Measurements from ENCODE around the gene QSOX2.

QSOX2 gene

DNA sequence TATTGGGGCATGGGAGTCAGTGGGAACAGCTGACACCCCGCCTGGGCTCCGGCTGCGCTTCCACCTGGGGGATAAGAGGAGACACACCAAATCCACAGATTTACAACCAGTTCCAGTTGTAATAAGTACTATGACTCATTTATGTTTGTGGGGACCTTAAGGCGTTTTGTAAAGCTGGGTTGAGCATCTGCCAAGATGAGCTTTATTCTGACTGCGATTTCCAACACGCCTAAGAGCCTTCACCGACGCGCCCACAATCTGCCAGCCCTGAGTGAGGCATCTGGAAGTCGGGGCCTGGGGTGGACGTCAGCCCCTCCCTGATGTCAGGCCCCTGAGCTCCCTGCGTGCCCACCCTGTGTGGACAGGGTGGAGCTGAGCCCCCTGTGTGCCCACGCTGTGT, 26.3 kb downstream of the QSOX2 start:
- no peak for DNase-seq

DNA sequence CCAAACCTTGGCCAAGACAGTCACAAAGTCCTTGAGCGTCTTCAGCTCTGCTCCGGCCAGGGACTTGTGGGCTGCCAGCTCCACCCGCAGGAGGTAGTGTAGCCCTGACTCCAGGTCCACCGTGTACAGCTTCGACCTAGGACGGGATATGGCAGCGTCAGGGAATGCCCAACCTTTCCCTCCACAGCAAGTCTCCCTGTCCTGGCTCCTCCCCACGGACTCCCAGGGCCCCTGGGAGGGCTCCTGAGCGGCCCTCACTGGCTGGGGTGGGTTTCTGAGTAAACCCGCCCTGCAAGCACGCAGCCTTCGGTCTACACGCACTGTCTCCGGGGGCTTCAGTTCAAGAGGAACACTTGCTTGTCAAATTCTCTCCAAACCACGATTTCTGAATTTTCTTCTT, 26.9 kb downstream of the QSOX2 start:
- no peak for DNase-seq

DNA sequence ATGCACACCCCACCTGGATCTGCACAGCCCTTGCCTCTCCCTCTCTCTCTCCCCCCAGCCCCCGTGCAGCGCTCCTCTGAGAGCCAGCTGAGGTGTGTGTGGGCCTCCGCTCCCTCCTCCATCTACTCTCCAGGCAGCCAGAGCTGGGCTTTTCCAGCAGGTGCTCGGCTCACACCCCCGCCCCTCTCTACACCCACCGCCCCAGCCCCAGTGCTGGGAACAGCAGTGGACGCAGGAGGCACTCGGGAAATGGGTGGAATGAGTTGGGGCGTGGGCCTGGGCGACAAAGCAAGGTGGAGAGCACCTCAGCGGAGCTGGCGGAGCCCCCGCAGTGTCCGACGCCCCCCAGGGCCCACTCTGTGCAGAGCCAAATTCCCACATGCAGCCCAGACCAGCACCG, 27.3 kb downstream of the QSOX2 start:
- no peak for DNase-seq

DNA sequence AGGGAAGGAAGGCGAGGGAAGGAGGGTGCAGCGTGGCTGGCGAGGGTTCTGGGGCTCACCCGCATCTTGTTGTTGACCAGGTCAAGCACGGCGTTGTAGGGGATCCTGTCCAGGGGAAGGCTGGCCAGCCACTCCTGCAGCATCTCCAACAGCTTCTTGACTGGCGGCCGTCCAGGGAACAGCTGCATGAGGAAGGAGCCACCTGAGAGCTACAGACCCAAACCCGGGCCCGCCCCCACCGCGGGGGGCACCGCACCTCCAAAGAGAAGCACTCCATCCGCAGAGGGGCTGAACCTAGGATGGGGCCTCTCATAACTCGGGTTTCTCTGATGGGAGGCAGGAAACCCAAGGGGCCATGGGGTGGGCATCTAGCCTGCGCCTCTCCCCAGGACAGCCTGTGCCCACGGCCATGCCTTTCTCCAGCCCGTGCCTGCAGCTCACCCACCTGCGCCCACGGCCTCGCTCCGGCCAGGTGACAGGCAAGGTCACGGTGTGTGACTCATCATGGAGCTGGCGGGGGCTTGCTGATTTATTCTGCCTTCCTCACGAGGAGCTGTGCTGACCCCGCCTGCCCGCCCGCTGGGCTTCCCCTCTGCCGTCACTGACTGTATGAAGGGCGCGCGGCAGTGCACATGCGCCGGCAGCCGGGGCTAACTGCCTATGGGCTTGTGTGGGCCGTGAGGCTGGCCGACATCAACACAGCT, 28.9 kb downstream of the QSOX2 start:
- no peak for DNase-seq

DNA sequence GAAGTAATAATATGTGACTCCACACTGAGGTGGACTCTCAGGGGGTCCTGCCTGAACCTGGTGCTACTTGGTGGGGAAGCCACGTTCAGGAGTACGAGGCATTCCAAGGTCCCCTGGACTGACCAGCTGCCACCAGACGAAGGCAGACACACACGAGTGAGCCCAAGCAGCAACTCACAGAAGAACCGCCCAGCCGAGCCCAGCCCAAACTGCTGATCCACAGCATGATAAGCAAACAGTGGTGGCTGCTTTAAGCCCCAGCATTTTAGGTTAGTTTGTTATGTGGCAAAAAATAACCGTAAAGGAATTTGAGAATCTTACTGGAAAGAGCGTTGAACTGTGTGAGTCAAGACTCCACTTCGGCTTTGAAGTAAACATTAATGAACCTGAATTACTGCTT, 31.9 kb downstream of the QSOX2 start:
- no peak for DNase-seq

DNA sequence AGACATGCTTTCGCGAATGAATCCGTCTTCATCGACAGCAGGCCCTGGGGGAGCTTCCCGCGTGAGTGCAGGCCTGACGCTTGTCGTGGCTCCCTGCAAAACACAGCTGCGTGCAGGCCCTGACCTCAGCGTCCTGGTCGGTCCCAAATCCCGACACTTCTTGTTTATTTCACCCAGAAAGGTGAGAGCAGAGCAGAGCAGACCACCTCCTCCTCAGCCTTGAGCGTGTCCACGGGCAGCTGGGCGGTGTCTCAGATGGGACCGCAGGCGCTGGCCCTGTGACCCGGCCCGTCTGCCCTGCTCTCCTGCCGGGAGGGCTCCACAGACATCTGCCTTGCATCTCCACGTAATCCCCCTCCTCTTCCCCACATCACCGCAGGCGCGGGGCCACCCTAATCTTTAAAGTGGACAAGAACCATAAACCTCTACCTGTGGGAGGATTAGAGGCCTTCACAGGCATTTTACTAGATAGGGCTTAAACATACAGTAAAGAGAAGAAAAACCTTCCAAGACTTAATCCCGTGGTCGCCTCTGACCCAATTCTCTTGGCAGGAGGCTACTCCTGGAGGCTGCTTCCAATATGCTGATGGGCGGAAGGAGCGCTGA, 33.2 kb downstream of the QSOX2 start:
- no peak for DNase-seq

DNA sequence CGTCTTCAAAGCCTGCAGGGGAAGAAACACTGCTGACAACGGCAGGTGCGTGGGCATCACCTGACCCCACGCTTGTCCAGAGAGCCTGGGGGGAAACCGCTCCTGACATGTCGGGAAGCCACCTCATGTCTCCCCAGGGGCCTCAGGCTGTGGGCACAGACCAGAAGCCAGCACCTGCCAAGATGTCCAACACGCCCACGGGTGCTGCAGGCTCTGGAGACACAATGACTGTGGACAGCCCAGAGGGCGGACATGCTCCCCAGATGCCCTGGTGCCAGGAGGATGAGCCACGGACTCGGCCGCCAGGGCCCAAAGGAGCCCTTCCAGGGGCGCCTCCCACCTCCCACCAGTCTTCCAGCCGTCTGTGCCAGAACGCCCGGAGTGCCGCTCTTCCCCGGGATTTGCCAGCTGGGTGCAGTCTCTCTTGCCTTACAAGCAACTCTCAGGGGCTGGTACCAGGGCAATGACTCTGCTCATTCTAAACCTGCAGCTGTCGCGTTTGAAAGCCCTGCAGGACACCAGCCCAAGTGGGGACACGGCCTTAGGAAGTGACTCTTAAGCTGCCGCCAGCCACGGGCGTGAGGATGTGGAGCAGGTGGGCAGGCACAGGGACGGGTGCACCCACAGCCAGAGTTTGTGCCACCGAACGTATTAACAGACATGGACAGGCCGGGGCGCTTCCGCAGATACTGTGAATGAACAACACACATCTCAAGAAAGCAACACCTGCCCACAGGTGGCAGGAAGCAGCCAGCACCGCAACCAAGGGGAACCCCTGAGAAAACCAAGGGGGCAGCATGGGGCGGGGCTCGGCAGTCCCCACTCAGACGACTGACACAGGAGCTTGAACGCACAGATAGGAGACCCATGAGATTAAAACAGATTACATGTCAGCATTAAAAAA, 33.9 kb downstream of the QSOX2 start:
- no peak for DNase-seq

DNA sequence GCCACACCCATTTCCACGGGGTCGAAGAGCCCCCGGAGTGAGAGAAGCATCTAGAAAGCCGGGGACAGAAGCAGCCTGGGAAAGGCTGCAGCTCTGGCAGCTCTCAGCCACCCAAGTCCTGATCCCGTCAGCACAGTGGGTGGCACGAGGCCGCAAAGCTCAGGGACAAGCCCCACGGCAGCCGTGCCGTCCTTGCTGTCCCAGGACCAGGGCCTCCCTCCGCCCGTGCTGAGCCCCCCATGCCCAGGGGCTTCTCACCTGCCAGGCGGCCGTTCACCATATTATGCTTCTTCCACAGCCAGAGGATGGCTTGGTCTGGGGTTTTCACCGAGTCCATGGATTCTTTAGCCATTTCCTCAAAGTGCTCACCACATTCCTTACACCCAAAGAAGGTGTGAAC, 34.6 kb downstream of the QSOX2 start:
- no peak for DNase-seq

DNA sequence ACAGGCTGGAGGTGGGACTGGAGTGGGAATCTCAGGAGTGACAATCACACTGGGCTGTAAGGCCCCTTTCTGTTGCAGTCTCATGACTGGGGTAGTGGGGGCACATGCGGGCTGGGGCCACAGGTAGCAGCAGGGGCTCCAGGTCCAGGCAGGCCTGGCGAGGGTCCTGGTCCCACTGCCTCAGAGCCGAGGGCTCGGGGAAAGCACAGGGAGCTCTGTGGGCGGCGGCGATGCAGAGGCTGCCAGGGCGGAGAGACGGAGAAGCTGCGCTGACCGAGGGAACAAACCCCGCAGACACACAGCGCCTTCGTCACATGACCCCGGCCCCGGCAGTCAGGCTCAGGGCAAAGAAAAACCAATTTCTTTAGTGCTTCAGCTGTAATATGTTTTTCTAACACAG, 35.3 kb downstream of the QSOX2 start:
- DNase-seq = no peak

DNA sequence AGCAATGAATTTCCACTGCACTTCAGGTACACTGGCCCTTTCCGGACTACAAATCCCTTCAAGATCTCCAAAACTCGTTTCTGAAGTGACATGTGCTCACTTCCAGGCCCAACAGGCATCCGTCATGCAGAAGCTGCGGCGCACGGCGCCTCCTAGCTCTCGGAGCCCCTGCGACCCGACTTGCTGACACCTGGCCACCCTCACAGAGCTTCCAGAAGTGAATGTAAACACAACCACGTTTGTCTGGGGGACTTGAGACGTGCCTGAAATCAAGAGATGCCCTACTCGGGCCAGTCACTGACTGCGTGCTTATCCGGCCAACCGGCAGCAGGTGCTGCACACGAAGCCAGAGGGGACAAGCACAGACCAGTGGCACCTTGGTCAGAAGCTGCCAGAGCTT, 35.8 kb downstream of the QSOX2 start:
- no peak for DNase-seq

DNA sequence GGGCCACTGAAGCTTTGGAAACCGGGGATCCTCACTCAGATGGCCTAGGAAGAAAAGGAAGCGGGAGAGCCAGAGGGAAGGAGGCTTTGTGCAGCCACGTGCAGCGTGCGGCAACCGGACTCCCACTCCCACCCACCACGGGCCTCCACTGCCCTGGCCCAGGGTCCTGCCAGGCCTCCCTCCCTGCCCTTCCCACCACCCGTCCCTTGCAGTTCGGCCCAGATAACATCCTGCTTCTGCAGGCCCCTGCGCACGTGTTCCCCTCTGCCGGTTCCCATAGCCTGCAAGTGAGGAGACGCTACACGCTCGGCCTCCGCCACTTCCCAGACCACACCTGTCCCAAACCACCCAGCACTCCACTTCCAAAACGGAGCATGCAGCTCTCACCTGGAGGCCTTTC, 36.4 kb downstream of the QSOX2 start:
- DNase-seq = no peak

DNA sequence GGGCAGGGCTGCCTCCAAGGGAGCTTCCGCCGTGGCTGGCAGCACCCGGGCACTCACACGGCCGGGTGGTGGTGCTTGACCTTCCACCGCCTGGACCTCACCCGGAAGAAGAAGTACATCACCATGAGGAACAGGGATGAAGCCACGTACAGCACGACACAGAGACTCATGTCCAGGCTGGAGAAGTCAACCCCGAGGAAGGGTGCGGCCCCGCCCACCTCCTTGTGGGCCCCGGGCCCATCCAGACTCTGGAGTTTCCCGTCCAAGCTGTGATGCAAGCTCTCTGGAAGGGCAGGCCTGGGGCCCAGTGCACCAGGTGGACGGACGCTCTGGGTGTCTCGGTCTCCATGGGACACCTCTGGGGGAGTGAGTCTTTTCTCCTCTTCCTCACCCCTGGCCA, 36.9 kb downstream of the QSOX2 start:
- no peak for DNase-seq

DNA sequence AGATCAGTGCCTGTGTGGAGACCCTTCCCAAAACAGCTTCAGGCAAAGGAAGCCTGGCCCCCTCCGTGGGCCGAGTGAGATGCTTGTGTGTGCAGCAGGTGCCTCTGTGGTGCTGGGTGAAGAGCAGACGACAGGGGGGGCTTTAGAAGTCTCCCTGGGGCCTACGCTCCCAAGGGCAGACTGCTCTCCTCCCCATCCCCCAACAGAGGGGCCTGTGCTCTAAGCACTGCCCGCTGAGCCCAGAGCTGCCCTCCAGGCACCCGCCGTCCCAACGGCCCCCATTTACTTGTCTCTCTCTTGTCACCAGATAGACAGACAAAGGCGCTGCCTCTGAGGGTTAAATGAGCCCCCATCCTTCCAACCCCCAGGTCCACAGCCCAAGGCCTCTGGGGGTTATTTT, 38.0 kb downstream of the QSOX2 start:
- DNase-seq = no peak

DNA sequence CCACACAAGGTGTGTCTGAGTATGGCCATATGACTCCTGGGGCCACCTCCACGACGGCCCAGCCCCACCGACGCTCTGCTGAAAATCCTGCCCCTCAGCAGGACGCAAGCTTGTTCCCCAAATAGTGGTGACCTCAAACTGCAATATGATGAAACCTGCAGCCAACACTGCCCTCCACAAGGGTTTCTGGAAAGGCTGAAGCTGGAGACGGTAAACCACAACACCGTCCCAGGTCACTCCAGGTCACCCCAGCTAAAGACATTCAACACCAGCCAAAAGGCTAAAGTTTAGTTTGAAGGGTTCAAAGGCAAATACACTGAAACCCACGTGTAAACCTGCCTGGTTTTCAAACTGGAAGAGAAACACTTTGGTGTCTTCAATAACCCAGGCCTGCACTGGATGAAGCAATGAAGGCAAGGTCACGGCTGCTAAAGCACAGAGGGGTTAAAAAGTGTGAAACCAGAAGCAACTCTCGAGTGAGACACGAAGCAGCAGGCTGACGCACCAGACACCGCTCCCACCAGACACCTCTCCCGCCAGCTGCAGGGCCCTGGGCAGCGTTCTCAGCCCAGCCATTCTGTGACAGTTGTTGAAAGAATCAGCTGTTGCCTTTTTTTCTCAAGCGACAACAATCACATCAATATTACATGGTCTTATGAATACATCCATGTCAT, 38.9 kb downstream of the QSOX2 start:
- no peak for DNase-seq

DNA sequence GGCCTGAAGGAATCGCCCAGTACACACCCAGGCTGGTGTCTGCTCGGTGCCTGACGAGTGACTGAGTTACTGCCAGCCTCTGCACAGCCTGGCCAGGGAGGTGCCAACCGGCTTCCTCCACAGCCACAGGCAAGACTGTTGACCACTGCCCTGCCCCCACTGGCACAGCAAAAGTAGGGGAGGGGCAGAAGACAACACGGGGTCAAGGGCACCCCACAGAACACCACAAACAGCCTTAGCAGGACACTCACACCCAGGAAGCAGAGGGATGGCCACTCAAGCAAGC, 40.0 kb downstream of the QSOX2 start:
- DNase-seq = no peak

DNA sequence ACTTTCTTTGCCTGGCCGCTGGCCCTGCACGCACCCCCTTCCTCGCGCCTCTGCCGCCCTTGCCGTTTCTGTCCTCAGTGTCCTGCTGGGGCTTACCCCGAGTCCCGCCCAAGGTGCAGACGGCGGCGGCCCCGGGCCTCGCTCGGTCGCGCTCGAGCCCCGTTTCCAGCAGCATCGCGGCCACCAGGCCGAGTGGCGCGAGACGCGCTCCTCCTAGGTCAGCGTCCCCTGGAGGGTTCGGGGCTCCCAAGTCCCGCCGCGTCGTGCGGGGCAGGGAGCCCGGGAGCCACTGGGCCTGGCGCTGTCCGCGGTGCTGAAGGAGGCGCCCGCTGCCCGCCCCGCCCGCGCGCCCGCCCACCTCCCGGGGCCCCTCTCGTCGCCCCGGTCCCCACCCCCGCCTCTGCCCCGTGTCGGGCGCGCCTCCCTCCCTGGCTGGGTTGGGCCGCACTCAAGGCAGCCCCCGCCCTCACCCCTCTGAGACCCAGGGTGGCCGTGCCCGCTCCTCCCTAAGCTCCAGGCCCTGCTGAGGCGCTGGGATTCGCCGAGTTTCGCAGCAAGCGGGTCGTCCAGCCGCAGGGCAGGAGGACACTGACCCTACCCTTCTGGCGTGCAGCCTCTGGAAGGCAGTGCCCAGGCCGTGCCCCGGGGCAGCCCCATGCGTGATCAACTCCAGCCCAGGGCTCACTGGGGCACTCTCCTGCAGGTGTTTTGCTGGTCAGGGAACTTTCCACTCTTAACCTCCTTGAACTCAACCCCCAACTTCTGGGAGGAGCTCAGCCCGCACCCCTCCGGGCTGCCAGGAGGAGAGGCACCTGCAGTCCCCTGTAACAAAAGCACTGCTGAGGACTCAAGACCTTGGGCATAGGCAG, 40.5 kb downstream of the QSOX2 start, which contains the start of gene LHX3:
Gene LHX3 (minus strand): TSS at position 291 of the 869 bp plus-strand sequence. CDS start 116 bp downstream, at position 175.
- DNase-seq = no peak

DNA sequence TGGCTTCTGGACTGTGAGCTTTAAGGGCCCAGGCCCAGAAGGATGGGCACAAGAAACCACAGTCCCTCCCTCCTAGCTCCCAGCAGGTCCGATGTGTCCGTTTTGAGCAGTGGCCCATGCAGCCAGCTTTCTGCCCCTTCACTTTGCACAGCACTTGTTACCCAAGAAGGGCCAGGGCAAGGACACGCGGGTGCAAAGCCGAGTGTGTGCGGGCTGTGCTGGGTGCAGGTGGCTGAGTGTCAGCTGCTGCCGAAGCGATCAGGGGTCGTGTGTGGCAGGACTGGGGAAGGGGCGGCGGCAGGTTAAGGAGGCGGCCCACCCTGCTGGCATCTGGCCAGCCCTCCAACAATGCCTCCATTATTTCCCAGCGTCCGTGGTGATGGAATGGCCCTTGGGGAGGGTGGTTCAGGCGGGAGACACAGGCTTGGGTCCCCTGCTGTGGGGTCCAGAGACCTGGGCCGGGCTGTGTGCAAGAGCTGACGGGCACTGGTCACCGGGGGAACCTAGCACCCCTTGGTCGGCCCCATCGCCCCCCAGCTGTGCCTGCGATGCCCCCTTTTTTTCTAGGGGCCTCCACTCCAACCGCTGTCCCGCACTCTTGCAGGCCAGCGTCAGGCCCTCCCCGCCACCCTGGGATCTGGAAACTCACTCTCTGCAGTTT, 41.3 kb downstream of the QSOX2 start:
- DNase-seq = no peak

DNA sequence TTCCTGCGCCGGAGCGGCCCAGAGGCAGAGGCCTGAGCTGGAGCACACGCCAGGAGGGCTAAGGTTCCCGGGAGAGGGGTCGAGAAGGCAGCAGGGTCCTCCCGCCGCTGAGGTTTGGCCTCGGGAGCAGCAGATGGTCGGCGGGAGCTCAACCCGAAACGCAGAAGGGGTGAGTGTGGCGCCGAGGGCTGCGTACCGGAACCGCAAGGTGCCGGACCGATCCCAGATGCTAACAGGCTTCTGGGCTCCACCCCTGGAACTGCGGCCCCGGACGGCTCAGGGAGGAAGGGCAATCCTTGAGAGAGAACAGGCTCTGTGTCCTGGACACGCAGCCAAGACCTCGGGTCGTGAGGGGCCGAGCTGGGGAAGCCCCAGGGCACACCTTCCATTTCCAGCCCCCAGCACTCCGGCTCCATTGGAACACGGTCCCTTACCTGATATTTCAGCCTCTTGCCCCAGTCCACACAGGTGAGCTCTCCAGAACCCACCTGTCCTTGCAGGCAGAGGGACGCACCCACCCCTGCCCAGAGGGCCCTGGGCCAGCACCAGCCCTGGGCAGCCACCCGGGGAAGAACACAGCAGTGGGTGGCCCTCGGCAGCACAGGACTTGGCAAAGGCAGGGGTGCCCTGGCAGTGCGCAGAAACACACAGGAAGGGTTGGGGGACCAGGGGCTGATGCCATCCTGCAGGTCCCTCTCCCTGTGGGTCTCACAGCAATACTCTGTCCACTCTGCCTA, 42.0 kb downstream of the QSOX2 start:
- DNase-seq = no peak

DNA sequence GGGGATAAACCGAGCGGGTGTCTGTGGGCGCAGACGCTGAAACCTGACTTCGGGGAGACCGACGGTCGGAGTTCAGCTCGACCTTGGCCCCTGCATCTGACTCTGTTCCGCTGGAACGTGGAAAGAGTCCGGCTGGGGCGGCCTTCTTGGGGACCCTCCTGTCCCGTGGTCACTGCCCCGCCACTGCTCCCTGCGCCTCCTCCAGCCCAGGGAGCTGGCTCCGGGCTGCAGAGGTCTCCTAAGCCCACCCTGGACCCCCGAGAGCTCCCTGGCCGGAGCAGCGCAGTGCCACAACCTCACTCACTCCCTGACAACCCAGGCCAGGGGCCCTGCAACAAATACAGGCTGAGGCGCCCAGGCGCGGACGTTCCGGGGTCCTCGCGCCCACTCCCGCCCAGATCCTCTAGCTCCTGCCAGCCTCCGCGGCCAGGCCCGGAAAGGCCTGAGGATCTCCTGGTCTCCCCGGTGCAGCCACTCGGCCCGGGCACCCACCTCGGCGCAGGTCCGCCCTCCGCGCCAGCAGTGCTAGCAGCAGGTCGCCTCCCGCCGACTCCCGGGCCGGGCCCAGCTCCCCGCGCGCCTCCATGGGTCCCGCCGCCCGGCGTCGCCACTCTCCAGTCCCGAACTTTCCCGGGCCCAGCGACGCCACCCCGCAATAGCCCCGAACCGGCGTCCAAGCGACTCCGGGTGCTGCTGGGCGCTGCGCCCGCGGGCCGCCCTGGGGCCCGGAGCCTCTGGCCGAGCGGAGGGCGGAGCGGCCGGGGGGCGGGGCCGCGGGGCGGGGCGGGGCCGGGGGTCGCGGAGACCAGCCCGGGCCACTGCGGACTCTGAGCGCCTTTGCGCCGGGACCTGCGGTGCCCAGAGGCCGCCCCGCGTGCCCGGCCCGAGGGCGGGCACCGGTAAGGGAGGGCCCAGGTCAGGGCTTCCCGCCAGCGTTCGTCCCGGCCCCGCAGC, 42.9 kb downstream of the QSOX2 start:
- DNase-seq = no peak

Measured in retina (tissue), 1 donor.